ENCODE data around the gene SEC23IP.
"Not testable (repeated sequence)": the region's sequence is repeated elsewhere in the genome, so short reads cannot be mapped to it uniquely, and the experiment has no call there.

SEC23IP gene

GRCh38 chr10:119886070-119886469 is 6.5 kb upstream of the SEC23IP start:
- DNase-seq, result not testable (repeated sequence)

GRCh38 chr10:119888715-119889114 is 3.8 kb upstream of the SEC23IP start:
- DNase-seq, result not testable (repeated sequence)

- DNase-seq, result not testable (repeated sequence)
Observed at GRCh38 chr10:119889201-119889600, 3.3 kb upstream of the SEC23IP start.

- not testable (repeated sequence) for DNase-seq
Observed at GRCh38 chr10:119890307-119890706, 2.2 kb upstream of the SEC23IP start.

- not testable (repeated sequence) for DNase-seq
Observed at GRCh38 chr10:119891849-119892187, 712 bp upstream of the SEC23IP start.

- no peak for DNase-seq
Observed at GRCh38 chr10:119893074-119893473, 544 bp downstream of the SEC23IP start.

- DNase-seq, result no peak
Observed at GRCh38 chr10:119893845-119894427, 1.4 kb downstream of the SEC23IP start.

GRCh38 chr10:119896061-119896655 is 3.6 kb downstream of the SEC23IP start:
- DNase-seq, result no peak

GRCh38 chr10:119896937-119897770 is 4.6 kb downstream of the SEC23IP start:
- DNase-seq, result no peak

GRCh38 chr10:119898577-119898976 is 6.0 kb downstream of the SEC23IP start:
- no peak for DNase-seq

GRCh38 chr10:119903946-119904666 is 11.6 kb downstream of the SEC23IP start:
- DNase-seq, result no peak

GRCh38 chr10:119907695-119908094 is 15.2 kb downstream of the SEC23IP start:
- not testable (repeated sequence) for DNase-seq

GRCh38 chr10:119908166-119908565 is 15.6 kb downstream of the SEC23IP start:
- DNase-seq, result no peak

- DNase-seq, result no peak
Observed at GRCh38 chr10:119910689-119911088, 18.2 kb downstream of the SEC23IP start.

GRCh38 chr10:119917777-119918176 is 25.2 kb downstream of the SEC23IP start:
- no peak for DNase-seq

- no peak for DNase-seq
Observed at GRCh38 chr10:119919271-119919670, 26.7 kb downstream of the SEC23IP start.

- DNase-seq, result no peak
Observed at GRCh38 chr10:119919826-119920225, 27.3 kb downstream of the SEC23IP start.

GRCh38 chr10:119928411-119928810 is 35.9 kb downstream of the SEC23IP start:
- DNase-seq, result no peak

GRCh38 chr10:119931871-119932270 is 39.3 kb downstream of the SEC23IP start:
- no peak for DNase-seq

- DNase-seq, result no peak
Observed at GRCh38 chr10:119932631-119933030, 40.1 kb downstream of the SEC23IP start.

GRCh38 chr10:119933179-119933578 is 40.6 kb downstream of the SEC23IP start:
- DNase-seq, result no peak

GRCh38 chr10:119940487-119940886 is 48.0 kb downstream of the SEC23IP start:
- DNase-seq, result no peak

- DNase-seq, result no peak
Observed at GRCh38 chr10:119942973-119943372, 50.4 kb downstream of the SEC23IP start.
